SKM-1 treated with dmso at 0.1 percent for 144 hours (cell line): ENCODE data around the gene PALM.

ENCODE experiments used
- DNase-seq: peaks from one replicate; lab custom pipeline; 2025; ENCODE audit not compliant: unreplicated experiment; lab: John Stamatoyannopoulos, UW

The PALM gene

GRCh38 chr19:750640-751423, 42.1 kb downstream of the PALM start, which contains the start of gene MISP:
Gene MISP, plus strand, starts transcription at chr19:751112. Its CDS starts 5,835 bp downstream, at chr19:756947.
- DNase-seq: no peak

GRCh38 chr19:751501-752341, 43.0 kb downstream of the PALM start:
- DNase-seq: no peak

GRCh38 chr19:752652-753517, 44.1 kb downstream of the PALM start:
- DNase-seq: no peak

DNA sequence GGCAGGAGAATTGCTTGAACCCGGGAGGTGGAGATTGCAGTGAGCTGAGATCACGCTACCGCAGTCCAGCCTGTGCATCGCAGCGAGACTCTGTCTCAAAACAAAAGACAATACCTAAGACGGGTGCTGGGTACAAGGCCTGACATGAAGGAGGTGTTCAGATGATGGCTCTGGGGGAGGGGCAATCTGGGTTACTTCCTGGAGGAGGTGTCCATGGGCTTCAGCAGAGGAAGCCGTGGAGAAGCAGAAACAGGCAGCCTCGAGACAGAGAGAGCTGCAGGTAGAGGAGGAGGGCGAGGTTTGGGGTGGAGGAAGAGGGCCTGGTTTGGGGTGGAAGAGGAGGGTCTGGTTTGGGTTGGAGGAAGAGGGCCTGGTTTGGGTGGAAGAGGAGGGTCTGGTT, 45.8 kb downstream of the PALM start:
- DNase-seq: no peak

- DNase-seq: no peak
These were observed 46.3 kb downstream of the PALM start for GRCh38 chr19:755063-755462.

- no peak for DNase-seq
These were observed 47.5 kb downstream of the PALM start for GRCh38 chr19:756236-756635.

- DNase-seq: no peak
These were observed 48.3 kb downstream of the PALM start for GRCh38 chr19:756821-757688.

GRCh38 chr19:757811-758668, 49.3 kb downstream of the PALM start:
- DNase-seq: no peak

GRCh38 chr19:763181-763580, 54.4 kb downstream of the PALM start:
- no peak for DNase-seq

DNA sequence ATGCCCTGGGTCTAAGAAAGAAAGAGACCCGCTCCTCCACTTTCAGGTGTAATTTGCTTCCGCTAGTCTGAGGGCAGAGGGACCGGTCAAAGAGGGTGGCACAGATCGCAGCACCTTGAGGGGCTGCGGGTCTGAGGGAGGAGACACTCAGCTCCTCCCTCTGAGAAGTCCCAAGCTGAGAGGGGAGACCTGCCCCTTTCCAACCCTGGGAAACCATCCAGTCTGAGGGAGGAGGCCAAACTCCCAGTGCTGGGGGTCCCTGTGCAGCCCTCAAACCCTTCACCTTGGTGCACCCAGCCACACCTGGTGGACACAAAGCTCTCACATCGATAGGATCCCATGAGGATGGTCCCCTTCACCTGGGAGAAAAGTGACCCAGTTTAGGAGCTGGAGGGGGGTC, 55.1 kb downstream of the PALM start:
- no peak for DNase-seq

- no peak for DNase-seq
These were observed 55.6 kb downstream of the PALM start for GRCh38 chr19:764301-764700.

DNA sequence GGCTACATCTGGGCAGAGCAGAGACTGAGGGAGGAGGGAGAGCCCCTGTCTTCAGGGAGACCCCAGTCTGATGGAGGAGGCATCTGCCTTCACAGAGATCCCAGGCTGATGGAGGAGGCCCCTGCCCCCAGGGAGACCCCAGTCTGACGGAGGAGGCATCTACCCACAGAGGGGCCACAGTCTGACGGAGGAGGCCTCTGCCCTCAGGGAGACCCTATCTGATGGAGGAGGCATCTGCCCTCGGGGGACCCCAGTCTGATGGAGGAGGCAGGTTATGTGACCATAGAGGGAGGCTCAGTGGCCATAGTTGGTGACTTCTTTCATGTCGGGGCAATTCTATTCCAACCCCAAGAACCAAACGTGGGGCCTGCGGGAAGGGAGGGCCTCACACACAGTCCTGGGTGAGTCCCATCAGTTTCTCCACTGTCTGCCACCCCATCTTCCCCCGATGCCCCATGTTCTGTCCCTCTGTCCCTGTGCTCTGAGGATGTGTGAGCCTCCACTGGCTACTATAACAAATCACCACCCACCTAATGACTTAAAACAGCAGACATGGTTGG, 56.5 kb downstream of the PALM start:
- DNase-seq: no peak

DNA sequence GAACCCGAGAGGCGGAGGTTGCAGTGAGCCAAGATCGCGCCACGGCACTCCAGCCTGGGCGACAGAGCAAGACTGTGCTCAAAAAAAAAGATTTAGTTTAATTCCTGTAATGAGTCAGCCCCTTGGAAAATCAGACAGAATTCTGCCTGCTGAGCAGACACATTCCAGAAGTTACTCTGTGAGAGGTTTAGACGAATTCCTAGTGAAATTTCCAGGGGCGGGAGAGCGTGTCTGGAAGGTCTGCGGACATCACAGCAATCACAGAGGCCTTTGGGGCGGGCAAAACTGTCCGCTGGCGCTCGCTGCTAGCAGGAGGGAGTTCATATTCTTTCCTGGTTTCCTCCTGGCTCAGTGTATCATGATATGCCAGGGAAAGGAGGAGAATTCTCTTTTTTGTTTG, 59.7 kb downstream of the PALM start:
- no peak for DNase-seq

- no peak for DNase-seq
These were observed 60.9 kb downstream of the PALM start for GRCh38 chr19:769616-770015.

- peak; percentile 28 for DNase-seq
These were observed 62.6 kb downstream of the PALM start for GRCh38 chr19:771332-771785.

GRCh38 chr19:772063-772462, 63.3 kb downstream of the PALM start:
- no peak for DNase-seq

- DNase-seq: no peak
These were observed 64.1 kb downstream of the PALM start for GRCh38 chr19:772730-773436.

DNA sequence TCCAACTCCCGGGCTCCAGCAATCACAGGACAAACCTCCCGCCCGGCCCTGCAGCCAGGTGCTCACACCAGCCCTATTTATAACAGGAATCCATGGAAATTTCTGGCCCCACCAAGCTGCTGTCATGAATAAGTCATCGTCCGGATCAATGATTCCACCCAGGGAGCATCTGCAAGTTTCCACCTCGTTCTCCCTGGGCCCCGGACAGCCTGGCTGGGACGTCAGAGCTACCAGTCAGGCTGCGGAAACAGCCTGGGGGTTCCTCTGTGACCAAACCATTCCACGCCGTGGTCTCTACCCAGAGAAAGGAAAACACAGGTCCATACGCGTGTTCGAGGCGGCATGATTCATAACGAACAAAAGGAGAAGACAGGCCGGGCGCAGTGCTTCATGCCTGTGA, 67.8 kb downstream of the PALM start:
- no peak for DNase-seq
